ENCODE measurements around the gene COMMD3.
"Not testable (repeated sequence)": the region's sequence is repeated elsewhere in the genome, so short reads cannot be mapped to it uniquely, and the experiment has no call there.

The COMMD3 gene

DNA sequence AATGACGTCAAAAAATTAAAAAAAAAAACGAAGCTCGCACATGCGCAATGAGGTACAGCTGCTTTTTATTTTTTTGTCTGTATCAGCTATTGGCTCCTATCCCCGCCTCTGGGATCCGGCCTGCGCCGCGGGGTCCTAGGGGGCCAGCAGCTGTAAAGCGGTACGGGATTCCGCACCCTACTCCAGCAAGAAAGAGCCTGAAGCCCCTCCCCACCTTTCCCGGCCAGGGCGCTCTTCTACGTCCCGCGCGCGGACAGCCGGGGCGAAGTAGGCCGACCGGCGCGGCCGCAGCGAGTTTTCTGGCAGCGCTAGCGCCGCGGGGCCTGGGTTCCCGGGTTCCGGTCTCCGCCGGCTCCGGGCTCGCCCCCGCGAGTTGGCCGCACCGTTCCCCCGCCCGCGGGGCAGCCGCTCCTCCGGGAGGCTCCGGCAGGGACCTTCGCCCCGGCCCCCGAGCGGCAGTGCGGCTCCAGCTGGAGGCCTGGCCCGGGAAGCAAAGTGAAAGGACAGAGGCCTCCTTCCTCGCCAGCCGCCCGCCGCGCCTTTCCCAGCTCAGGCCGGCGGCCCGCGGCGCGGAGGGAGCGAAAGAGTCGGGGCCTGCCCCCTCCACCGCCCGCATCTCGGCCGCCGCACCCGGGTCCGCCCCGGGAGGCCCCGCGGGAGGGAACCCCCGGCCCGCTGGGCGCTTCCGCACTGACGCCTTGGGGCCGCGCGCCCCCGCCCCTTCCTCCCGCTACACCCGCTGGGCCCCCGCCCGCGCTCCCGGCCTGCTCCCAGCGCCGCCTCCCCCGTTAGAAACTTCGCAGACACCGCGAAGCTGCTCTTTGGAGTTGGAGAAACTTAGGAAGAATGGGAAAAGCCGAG lies 24.4 kb downstream of the COMMD3 start:
- peak; percentile 84 for DNase-seq

- DNase-seq, result no peak
Observed at GRCh38 chr10:22341190-22341925, 25.2 kb downstream of the COMMD3 start.

DNA sequence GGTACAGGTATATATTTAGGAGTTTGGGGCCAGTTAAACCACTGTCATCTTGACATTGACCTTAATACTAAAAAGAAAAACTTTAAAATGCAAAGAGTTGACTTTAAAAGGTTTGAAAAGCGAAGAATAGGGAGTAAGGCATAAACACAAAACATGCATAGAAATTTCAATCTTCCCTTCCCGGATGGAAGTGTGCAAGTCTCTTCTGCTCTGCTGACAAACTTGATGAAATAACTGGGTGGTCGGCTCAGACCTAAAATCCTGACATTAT lies 25.7 kb downstream of the COMMD3 start:
- DNase-seq, result no peak

DNA sequence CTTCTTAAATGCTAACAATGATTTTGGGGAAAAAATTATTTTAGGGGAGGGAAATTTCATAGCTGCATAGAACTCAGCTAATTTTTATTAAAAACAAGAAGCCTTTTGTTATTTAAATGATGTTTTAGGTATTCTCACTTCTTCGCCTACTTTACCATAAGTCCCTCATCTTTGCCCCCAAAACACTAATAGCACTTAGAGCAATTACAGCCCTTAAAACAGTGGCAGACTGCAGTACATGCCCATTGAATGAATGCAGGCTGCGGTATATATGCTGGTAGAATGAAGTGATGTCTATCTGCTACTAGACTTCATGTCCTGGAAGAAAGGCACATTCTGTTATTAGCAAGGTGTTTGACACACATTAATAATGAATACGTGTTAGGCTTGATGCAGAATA lies 26.2 kb downstream of the COMMD3 start:
- no peak for DNase-seq

DNA sequence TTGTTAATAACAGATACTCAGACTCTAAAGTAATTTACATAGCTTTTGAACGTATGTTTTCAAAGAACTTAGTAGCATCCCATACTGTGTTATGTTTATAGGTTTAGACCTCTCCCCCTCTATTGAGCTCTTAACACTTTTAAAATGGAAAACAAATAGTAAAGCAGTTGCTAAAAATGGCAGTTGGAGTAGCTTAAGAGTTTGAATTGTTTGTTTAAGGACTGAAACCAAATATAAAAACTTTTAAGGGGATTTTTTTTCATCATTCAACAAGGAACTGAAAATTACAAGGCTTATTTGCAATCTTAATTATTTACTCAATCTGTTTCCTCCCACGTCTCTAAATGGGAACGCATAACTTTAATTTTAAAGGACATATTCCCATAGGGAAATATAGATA lies 27.5 kb downstream of the COMMD3 start:
- DNase-seq, result no peak

GRCh38 chr10:22344249-22344648 lies 28.1 kb downstream of the COMMD3 start:
- no peak for DNase-seq

GRCh38 chr10:22344781-22345300 lies 28.7 kb downstream of the COMMD3 start:
- DNase-seq, result no peak

DNA sequence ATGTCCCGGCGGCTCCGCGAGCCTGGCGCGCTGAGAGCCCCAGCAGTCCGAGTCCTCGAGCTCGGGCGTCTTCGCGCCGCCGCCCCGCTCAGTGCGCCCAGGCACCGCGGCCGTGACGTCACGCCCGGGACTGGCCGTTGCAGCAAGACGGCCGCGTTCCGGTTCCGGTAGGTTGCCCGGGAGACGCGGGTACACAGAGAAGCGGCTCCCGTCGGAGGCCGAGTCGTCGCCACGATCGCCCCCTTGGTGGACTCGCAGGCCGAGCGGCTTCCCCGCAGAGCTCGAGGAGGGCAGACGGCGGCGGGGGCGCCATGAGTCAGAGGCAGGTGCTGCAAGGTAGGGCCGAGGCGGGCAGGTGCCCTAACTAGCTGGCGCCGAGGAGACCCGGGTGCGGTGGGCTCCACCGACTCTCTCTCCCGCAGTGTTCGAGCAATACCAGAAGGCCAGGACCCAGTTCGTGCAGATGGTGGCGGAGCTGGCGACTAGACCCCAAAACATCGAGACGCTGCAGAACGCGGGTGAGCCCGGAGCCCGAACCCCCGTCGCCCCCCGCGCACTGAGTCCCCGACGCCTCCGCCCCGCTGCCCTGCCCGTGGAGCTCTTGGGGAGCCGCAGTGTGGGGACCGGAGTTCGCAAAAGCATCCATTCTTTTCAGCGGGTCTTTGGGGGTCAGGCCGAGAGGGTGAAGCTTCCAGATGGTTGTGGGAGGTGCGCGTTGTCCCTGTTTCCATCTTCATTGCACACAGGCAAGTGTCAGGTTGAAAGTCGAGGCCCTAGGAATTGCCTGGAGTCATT lies 29.3 kb downstream of the COMMD3 start, which contains the start of gene SPAG6:
TSS of gene SPAG6 (plus strand) at position 196 of the 795 bp plus-strand sequence. CDS start at position 312, 116 bp downstream.
- DNase-seq, result peak; percentile 48

- no peak for DNase-seq
Observed at GRCh38 chr10:22346096-22346661, 30.0 kb downstream of the COMMD3 start.

GRCh38 chr10:22349755-22350154 lies 33.6 kb downstream of the COMMD3 start:
- DNase-seq, result no peak

GRCh38 chr10:22351131-22351703 lies 35.0 kb downstream of the COMMD3 start:
- DNase-seq, result no peak

DNA sequence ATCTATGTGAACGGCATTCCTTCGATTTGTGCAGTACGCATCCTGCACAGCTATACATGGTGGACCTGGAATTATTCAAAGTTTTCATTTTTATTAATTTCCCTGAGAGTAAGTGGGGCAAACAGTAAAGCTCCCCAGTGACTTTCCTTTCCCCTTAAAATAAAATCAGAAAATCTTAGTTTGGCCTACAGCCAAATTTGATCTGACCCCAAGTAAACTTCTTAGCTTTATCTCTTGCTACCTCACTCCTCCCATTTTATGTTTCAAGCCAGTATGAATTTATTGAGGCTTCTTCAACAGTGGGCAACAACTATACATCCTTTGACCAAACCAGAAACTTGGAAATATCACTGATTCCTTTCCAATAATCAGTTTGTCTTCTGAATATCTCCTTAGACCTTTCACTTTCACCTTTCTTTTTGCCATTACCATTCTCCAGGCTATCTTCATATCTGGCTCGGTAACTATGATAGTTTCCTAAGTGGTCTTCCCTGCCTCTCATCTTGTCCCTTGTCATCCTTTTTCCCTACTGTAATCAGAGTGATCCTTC lies 40.2 kb downstream of the COMMD3 start:
- DNase-seq, result no peak

DNA sequence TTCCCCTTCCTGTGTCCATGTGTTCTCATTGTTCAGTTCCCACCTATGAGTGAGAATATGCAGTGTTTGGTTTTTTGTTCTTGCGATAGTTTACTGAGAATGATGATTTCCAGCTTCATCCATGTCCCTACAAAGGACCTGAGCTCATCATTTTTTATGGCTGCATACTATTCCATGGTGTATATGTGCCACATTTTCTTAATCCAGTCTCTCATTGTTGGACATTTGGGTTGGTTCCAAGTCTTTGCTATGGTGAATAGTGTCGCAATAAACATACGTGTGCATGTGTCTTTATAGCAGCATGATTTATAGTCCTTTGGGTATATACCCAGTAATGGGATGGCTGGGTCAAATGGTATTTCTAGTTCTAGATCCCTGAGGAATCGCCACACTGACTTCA lies 41.6 kb downstream of the COMMD3 start:
- DNase-seq, result not testable (repeated sequence)

GRCh38 chr10:22363305-22363704 lies 47.1 kb downstream of the COMMD3 start:
- no peak for DNase-seq

DNA sequence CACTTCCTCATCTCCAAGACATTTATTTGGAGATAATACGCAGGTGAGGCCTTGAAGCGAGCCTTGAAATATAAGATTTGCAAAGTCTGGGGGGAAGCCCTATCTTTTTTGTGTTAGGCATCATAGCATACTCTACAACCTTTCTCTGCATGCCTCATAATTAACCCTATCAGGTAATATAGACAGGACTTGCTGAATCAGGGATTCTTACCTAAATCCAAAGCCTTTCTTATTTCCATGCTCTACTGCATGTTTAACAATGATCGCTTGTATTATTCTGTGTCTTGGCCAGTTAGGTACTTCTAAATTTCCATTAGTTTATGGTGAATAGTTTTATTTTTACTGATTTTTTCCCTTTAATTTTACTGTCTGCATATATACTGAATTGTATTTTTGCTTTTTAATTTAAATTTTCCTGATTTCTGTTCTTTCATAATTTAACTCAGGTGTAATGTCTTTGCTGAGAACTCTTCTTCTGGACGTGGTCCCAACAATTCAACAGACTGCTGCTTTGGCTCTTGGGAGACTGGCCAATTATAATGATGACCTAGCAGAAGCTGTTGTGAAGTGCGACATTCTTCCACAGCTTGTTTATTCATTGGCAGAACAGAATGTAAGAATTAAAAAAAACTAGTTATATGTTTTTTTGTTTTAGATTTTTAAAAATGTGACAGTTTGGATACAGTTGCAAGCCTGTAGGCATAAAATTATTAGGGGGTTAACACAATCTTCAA lies 48.4 kb downstream of the COMMD3 start:
- no peak for DNase-seq

GRCh38 chr10:22365233-22365632 lies 49.0 kb downstream of the COMMD3 start:
- no peak for DNase-seq

GRCh38 chr10:22365644-22366434 lies 49.7 kb downstream of the COMMD3 start:
- no peak for DNase-seq

DNA sequence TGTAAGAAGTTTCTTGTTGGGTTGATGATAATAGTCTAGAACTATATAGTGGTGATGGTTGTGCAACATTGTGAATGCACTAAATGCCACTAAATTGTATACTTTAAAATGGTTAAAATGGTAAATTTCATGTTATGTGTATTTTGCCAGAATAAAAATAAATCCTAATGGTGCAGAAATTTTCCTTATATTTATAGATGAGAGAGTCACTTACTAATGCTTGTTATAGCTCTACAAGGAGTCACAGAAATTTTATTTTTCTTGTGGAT lies 50.2 kb downstream of the COMMD3 start:
- DNase-seq, result no peak

- no peak for DNase-seq
Observed at GRCh38 chr10:22366771-22367170, 50.6 kb downstream of the COMMD3 start.

- DNase-seq, result no peak
Observed at GRCh38 chr10:22367471-22367870, 51.3 kb downstream of the COMMD3 start.

- no peak for DNase-seq
Observed at GRCh38 chr10:22368402-22368801, 52.2 kb downstream of the COMMD3 start.
